Epithelial cell of proximal tubule (primary cell): ENCODE results near the gene DENND5B. TPM values are rescaled to one million over a fixed set of nuclear protein-coding genes. Genes with fewer than 3 reads are reported as not detected.

Experiments used
- DNase-seq: peaks from one replicate; pipeline ENCODE4 v3.0.0-alpha.2; 2011; ENCODE audit warnings: low read depth
- H3K4me3 ChIP-seq: 2 replicates; pipeline ENCODE4 v1.5.1; 2011; ENCODE audit warnings: low read depth, mild to moderate bottlenecking, low read length
- CTCF ChIP-seq: conservative IDR thresholded peaks from 2 replicates; pipeline ENCODE4 v1.5.1; 2012; ENCODE audit warnings: low read depth, mild to moderate bottlenecking, low read length
- total RNA-seq: library from RNA; depleted of rRNA; stranded (reverse); fragments of >200 nt; gene quantifications from 2 replicates; pipeline ENCODE4 v1.2.3, GENCODE V29; 2015

Gene DENND5B
- total RNA-seq, 1 donor from 2014 or later = 8.6 TPM

GRCh38 chr12:31343139-31343538, 247.8 kb downstream of the DENND5B start:
- DNase-seq = no peak
- TF ChIP-seq CTCF = no peak
- no peak overlapping the region for H3K4me3 ChIP-seq

- no peak for TF ChIP-seq CTCF
- H3K4me3 ChIP-seq = no peak overlapping the region
- DNase-seq = no peak
Measured at GRCh38 chr12:31342286-31342685, 248.7 kb downstream of the DENND5B start.

GRCh38 chr12:31339831-31340622, 250.9 kb downstream of the DENND5B start:
- TF ChIP-seq CTCF = no peak
- no peak overlapping the region for H3K4me3 ChIP-seq
- no peak for DNase-seq

GRCh38 chr12:31337952-31338351, 253.0 kb downstream of the DENND5B start:
- DNase-seq = no peak
- no peak for TF ChIP-seq CTCF
- no peak overlapping the region for H3K4me3 ChIP-seq

Other genes starting within 250 kb of the DENND5B start
- gene ETFBKMT, start 68.6 kb upstream of the DENND5B start, total RNA-seq = 0.29 and 0.63 TPM in 2 replicates
- 9.8 and 13.1 TPM in 2 replicates for gene AMN1, start 137.9 kb upstream of the DENND5B start, total RNA-seq